GM18507 (cell line): ENCODE measurements around the gene PLA2G10.
"Not testable (repeated sequence)": the region's sequence is repeated elsewhere in the genome, so short reads cannot be mapped to it uniquely, and the experiment has no call there.

Experiments used
- DNase-seq: peaks from one replicate; pipeline ENCODE4 v3.0.0; 2011; ENCODE audit warnings: low read depth; ENCODE audit not compliant: insufficient read length; ENCODE audit errors: extremely low spot score
- FAIRE-seq: peaks from 2 replicates; lab custom pipeline; 2011; peaks lifted over from hg19 to GRCh38; lab: Jason Lieb, UNC

Gene PLA2G10

GRCh38 chr16:14668556-14669223 is 25.4 kb downstream of the PLA2G10 start:
- DNase-seq (no peak), FAIRE-seq (no peak)

DNA sequence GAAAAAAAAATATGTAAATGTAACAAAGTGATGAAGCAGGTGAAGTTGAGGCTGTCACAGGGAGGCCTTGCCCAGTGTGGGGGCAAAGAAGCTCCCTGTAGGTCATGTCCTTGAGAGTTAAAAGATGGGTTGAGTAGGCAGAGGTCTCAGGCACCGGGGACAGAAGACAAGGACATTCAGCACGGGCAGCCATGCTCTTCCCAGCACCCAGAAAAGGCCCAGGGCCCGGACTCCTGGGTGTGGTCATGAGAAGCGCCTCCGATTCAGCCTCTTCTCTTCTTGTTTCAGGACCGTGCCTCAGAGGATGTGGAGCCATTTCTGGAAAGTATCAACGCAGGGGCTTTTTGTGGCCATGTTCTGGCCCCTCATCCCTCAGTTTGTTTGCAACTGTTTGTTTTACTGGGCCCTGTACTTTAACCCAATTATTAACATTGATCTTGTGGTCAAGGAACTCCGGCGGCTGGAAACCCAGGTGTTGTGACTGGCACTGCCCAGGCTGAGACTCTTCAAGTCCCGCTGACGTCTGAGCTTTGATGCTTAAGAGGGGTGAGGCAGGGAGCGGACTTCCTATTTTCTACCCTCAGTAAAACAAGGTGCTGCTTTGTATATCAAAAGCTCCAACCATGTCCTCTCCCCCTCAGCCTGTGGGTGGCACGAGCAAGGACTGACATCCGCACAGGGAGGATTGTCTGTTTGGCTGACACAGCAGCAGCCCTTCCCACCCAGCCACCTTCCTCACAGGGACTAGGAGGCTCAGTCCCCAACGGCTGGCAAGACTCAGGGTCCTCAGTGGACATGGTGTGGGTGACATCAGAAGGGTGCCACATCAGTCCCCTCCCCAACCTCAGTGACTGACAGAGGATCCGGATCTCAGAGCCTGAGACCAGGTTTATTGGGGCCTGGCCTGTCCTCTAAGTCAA is 26.5 kb downstream of the PLA2G10 start:
- DNase-seq, result no peak

DNA sequence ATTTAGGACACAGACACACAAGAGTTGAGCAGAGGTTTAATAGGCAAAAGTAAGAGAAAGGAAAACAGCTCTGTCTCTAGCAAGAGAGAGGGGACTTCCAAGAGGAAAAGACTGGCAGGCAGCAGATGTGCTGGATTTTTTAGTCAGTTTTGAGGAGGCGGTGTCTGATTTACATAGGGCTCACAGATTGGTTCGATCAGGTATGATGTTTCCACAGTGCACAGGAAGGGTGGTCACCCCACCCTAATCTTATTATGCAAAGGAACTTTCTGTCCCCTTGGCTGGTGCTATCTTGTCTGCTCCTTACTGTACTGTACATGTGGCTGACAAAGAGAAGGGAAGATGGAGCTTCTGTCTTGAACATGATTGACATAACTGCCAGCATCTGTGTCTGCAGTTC is 36.0 kb downstream of the PLA2G10 start:
- peak; percentile 85 for FAIRE-seq

More for the DNA sequence above, 26.5 kb downstream of the PLA2G10 start:
- FAIRE-seq, result no peak

DNA sequence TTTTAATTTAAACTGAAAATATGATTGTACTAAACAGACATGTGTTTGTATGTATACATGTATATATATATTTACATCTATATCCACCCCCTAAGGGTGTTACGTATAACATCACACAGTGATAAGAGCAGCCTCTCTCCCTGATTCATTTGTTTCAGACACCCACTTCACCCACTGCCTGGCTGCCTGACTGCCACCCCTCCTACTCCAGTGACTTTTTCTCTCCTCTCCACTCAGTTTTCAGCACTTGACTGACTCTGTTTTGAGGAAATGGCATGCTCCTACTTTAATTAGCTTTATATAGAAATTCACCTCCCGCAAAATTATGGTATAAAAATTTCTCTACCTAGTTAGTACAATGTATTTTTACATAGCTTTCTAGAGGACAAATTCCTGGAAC is 41.4 kb downstream of the PLA2G10 start:
- no peak for FAIRE-seq
- DNase-seq, result no peak

More for the DNA sequence above, 36.0 kb downstream of the PLA2G10 start:
- DNase-seq, result no peak

- DNase-seq (no peak), FAIRE-seq (no peak)
Measured at GRCh38 chr16:14650629-14651028, 43.5 kb downstream of the PLA2G10 start.

DNA sequence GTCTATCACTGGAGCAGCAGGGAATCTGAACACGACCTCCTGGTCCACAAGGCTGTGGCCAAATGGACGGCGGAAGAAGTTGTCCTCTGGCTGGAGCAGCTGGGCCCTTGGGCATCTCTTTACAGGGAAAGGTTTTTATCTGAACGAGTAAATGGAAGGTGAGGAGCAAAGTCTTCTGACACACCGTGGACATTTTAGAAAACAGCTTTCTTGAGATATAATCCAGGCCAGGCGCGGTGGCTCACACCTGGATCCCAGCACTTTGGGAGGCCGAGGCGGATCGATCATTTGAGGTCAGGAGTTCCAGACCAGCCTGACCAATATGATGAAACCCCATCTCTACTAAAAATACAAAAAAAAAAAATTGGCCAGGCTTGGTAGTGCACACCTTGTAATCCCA is 44.3 kb downstream of the PLA2G10 start:
- no peak for FAIRE-seq

DNA sequence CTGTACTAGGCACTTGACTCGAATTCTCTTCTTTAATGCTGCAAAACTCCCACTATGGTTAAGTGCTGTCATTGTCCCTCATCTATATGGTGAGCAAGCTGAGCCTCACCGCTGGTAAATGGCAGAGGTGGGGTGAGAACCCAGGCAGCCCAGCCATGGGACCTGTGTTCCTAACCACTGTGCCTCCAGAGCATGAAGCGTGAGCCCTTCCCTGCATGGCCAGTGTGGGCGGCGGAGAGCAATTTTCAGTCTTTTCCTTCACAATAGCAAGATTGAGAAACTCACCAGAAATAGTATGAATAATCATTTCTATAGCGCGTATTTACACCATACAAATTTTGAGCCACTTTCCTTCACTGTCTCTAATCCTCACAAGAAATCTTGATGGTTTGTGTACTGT is 52.2 kb downstream of the PLA2G10 start:
- DNase-seq (no peak), FAIRE-seq (no peak)

More for the DNA sequence above, 44.3 kb downstream of the PLA2G10 start:
- no peak for DNase-seq

GRCh38 chr16:14641206-14641605 is 52.9 kb downstream of the PLA2G10 start:
- no peak for FAIRE-seq

GRCh38 chr16:14640538-14640937 is 53.6 kb downstream of the PLA2G10 start:
- DNase-seq, result no peak
- FAIRE-seq, result no peak

More at GRCh38 chr16:14641206-14641605, 52.9 kb downstream of the PLA2G10 start:
- no peak for DNase-seq

GRCh38 chr16:14636951-14637240 is 57.2 kb downstream of the PLA2G10 start:
- not testable (repeated sequence) for FAIRE-seq

GRCh38 chr16:14636179-14636950 is 57.7 kb downstream of the PLA2G10 start:
- not testable (repeated sequence) for DNase-seq, FAIRE-seq

More at GRCh38 chr16:14636951-14637240, 57.2 kb downstream of the PLA2G10 start:
- DNase-seq, result not testable (repeated sequence)

DNA sequence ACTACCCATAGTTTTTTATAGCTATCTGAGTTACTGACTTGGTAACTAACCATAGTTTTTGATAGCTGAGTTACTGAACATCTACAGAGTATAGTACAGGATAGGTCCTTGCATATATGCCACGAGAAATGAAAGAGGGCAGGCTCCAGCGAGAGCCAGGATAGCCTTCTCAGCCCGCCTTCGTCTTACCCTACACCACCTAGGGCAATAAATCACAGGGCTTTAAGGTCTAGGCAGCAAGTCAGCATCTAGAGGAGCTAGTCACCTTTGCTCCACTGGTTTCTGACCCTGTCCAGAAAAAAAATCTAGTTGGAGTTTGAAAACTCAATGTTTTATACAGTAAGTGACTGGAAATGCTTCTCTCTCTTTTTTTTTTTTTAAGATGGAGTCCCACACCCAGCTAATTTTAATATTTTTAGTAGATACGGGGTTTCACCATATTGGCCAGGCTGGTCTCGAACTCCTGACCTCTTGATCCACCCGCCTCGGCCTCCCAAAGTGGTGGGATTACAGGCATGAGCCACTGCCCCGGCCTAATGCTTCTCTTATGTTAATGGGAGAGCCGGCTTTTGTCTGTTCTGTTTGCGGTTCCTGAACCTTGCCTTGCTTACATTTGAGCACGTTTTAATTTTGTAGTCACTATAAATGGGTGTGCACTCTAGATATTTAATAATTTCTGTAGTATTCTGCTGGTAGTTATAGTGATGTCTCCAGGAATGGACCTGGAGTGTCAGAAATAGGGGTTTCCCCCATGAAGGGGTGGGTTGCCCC is 58.5 kb downstream of the PLA2G10 start:
- no peak for DNase-seq
- FAIRE-seq, result no peak

DNA sequence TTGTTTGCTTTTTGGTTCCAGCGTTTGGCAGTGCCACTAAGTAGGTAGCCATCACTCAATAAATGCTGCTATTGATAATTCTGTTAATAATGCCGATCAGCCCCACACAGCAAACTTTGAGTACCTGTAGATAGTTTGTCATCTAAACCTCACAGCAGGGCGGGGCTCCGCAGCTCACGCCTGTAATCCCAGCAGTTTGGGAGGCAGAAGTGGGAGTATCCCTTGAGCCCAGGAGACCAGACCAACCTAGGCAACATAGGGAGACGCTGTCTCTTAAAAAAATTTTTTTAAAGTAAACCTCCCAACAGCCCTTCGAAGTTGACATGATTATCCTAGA is 59.8 kb downstream of the PLA2G10 start:
- no peak for DNase-seq
- FAIRE-seq, result no peak

- DNase-seq (peak; percentile 91), FAIRE-seq (peak; percentile 93)
Measured at GRCh38 chr16:14632693-14633569, 61.2 kb downstream of the PLA2G10 start, which contains the start of gene BFAR. TSS of gene BFAR (plus strand) at chr16:14632951. CDS start at chr16:14644347, 11,396 bp downstream.

DNA sequence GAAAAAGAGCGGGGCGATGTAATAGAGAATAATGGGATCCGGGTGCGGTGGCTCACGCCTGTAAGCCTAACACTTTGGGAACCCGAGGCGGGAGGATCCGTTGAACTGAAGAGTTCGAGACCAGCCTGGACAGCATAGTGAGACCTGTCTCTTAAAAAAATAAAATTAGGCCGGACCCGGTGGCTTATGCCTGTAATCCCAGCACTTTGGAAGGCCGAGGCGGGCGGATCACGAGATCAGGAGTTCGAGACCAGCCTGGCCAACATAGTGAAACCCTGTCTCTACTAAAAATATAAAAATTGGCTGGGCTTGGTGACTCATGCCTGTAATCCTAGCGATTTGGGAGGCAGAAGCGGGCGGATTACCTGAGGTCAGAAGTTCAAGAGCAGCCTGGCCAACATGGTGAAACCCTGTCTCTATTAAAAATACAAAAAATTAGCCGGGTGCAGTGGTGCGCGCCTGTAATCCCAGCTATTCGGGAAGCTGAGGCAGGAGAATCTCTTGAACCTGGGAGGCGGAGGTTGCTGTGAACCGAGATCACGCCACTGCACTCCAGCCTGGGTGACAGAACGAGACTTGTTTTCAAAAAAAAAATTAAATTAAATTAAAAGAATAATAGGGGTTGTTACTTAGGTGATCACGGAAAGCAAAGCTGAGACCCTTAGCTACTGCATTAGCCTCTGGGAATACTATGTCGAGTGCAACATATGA is 63.3 kb downstream of the PLA2G10 start:
- FAIRE-seq, DNase-seq: not testable (repeated sequence)

- FAIRE-seq, result peak; percentile 96
- DNase-seq, result peak; percentile 96
Measured at GRCh38 chr16:14629919-14630619, 64.0 kb downstream of the PLA2G10 start, which contains the start of gene PARN. TSS of gene PARN (minus strand) at chr16:14630260. CDS start at chr16:14630125, 135 bp downstream.

- no peak for FAIRE-seq
- DNase-seq, result no peak
Measured at GRCh38 chr16:14629612-14629918, 64.5 kb downstream of the PLA2G10 start.
